ENCODE results near the gene NT5M.
A peak's percentile ranks its signal among the peaks of the same experiment; 100 is the strongest.

NT5M gene

GRCh38 chr17:17353625-17354484 lies 50.7 kb downstream of the NT5M start:
- no peak for DNase-seq (ENCODE audit: extremely low read depth in 1 of 2, low read depth in 1 of 2)

GRCh38 chr17:17354560-17355349 lies 51.6 kb downstream of the NT5M start:
- peak; percentile 36 to 66 for DNase-seq (ENCODE audit: extremely low read depth in 1 of 2, low read depth in 1 of 2)

DNA sequence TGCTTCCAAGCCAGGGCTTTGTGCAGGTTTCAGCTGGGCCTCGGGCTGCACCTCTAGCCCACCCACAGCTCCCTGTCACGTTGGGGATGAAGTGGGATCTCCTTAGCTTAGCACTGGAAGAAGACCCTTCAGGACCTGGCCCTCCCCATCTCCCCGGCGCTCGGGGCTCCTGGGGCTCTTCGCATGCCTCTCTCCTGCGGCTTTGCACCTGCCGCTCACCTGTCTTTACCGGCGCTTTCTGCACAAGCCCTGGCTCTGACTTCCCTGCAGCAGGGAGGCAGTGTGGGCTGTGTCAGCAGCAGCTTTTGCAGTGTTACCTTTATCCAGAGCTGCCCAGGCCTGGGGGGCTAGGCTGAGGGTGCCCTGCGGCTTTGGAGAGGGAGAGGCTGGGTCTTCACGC lies 52.3 kb downstream of the NT5M start:
- no peak for DNase-seq (ENCODE audit: extremely low read depth in 1 of 2, low read depth in 1 of 2)

- peak; percentile 38 to 41 for DNase-seq (ENCODE audit: extremely low read depth in 1 of 2, low read depth in 1 of 2)
These were observed 53.2 kb downstream of the NT5M start for GRCh38 chr17:17356149-17356930.

DNA sequence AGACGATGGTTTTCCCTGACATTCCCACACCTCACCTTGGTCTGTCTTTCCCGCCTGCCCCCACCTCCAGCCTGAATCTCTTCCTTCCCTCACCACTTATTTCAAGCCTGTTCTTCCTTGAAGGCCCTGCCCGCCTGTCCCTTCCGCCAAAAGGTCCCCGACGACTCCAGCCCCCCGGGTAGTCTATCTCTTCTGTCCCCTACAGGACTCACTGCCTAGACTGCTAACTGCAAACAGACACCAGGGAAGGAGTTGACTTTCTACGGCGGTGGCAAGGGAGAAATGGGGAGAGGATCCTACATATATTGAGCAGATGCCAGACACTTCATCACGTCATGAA lies 53.7 kb downstream of the NT5M start:
- DNase-seq (ENCODE audit: extremely low read depth in 1 of 2, low read depth in 1 of 2), result no peak

DNA sequence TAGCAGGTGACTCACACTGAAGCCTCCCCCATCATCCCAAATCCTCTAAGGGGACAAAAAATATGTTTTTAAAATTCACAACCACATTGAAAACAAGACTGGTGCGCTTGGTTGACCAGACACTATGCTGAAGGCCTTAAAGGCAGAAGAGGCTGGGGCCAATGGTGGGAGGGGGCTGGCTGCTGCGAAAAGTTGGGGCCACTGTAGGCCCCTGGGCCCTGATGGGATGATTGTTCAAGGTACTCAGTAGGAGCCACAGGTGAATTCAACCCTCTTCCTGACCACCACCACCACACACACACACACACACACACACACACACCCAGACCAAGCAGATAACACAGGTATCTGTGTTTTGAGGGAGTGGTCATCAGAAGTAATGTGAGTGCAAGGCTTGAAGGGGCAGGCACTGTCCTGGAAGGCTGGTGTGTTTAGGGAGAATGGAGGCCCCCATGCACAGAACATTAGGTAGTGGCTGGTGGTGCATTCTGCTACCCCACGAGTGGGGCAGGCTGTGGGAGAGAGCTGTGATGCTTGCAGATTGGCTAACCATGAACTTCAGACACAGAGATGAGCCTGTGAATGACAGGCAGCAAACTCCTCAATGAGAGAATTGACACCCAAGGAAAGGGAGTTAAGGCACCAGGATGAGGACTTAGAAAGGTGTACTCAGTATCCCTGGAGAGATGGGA lies 55.0 kb downstream of the NT5M start:
- no peak for DNase-seq (ENCODE audit: extremely low read depth in 1 of 2, low read depth in 1 of 2)

DNA sequence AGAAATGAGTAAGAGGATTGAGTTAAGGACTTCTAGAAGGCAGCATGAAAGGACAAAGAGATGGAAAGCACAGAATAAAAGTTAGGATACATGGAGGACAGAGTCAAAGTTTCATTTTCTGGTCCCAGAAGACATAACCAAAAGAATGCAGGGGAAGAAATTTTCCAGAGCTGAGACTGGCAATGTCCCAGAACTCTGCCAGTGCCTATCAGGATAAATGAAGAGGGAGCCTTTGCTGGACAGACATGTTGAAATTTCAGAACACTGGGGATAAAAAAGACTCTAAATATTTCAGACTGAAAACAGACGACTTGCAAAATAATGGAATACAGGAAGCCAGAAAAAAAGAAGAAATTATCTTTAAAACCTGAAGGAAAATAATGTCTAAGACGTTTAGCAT lies 55.7 kb downstream of the NT5M start:
- DNase-seq (ENCODE audit: extremely low read depth in 1 of 2, low read depth in 1 of 2), result no peak

- no peak for DNase-seq (ENCODE audit: extremely low read depth in 1 of 2, low read depth in 1 of 2)
These were observed 56.1 kb downstream of the NT5M start for GRCh38 chr17:17359271-17359670.

- no peak for DNase-seq (ENCODE audit: extremely low read depth in 1 of 2, low read depth in 1 of 2)
These were observed 57.0 kb downstream of the NT5M start for GRCh38 chr17:17360087-17360730.

DNA sequence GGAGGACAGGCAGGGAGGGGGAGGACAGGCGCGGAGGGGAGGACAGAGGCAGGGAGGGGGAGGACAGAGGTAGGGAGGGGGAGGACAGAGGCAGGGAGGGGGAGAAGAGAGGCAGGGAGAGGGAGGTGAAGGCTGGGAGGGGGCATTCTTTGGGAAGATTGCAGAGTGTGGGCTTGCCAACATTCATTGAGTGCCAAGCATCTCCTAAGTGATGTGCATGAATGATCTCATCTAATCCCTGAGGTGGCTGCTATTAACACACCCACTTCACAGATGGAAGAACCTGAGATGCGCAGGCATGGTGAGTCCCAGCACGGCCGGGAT lies 58.3 kb downstream of the NT5M start:
- no peak for DNase-seq (ENCODE audit: extremely low read depth in 1 of 2, low read depth in 1 of 2)

GRCh38 chr17:17361867-17362539 lies 58.8 kb downstream of the NT5M start:
- no peak for DNase-seq (ENCODE audit: extremely low read depth in 1 of 2, low read depth in 1 of 2)

GRCh38 chr17:17362540-17362930 lies 59.4 kb downstream of the NT5M start:
- no peak for DNase-seq (ENCODE audit: extremely low read depth in 1 of 2, low read depth in 1 of 2)

DNA sequence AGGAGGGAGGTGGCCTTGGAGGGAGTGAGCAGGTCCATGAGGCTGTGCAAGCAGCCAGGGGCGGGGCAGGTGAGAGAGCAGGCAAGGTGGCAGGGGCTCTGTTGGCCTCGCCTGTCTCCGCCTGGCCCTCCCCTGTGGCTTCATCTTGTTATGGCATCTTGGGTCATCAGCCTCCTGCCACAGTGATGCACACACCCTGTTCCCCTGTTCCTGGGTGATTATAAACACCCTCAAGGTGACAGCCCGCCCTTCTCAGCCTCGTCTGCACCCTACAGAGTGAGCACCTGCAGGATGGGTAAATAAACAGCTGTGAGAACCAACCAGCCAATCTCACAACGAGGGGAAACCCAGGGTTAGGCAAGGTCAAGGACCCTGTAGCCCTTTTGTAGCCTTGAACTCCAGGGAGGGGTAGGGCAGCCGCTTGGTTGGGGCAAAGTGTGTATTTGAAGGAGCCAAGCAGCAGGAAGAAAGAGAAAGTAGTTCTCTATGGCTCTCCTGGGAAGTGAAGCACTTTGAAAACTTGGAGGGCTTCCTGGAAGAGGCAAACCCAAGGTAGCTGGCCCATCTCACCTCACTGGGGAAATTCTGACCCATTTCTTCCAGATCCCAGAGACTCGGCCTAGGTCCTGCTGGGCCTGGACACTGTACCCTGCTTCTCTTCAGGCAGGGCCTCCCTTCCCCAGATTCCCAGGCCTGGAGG lies 60.6 kb downstream of the NT5M start:
- no peak for DNase-seq (ENCODE audit: extremely low read depth in 1 of 2, low read depth in 1 of 2)

DNA sequence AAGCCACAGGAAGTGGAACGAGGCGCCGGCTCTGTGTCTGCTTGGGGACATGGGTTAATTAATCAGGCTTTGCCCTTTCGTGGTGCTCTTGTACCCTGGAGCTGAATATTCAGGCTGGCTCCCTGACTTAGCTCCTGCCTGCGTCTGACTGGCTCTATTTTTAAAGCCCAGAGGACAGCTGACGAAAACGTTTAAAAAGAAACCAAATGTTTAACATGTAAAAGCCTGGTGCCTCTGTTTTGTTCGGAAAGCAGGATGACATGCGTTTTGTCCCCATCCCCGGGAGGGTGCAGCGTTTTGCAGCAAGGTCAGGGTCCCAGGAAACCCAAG lies 61.1 kb downstream of the NT5M start:
- no peak for DNase-seq (ENCODE audit: extremely low read depth in 1 of 2, low read depth in 1 of 2)

- DNase-seq (ENCODE audit: extremely low read depth in 1 of 2, low read depth in 1 of 2), result no peak
These were observed 62.4 kb downstream of the NT5M start for GRCh38 chr17:17365476-17366110.

DNA sequence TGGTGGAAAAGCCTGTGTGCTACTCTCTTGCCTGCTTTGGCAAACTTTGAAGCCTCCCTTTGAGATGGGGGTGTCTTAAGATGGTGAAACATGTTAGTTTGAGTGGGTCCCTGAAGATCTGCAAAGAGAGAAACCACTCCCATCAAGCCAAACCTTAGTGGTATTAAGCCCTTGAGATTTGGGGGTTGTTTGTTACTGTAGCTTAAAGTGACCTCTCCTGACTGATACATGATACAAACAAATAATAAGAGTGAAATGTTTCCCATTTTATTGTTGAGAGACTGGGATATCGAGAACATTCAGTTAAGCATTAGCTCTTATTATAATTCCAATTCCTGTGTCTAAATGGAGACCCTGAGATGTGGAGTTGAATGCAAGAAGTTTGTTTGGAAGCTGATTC lies 63.1 kb downstream of the NT5M start:
- no peak for DNase-seq (ENCODE audit: extremely low read depth in 1 of 2, low read depth in 1 of 2)

GRCh38 chr17:17366941-17367875 lies 64.0 kb downstream of the NT5M start:
- no peak for DNase-seq (ENCODE audit: extremely low read depth in 1 of 2, low read depth in 1 of 2)

DNA sequence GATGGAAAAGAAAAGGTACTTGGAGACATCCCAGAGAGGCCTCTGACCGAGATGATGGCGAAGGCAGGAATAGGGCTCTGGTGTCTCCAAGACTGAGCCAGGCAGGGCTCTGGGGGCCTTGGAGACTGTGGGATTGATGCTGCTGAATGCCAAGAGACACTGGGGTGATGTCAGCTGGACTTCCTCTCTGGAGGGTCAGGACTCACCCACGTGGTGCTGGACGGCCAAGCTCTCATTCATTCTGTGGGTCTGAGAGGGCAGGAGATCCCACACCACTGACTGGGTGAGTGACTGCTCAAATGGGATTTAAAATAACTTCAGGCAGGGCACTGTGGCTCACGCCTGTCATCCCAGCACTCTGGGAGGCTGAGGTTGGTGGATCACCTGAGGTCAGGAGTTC lies 64.8 kb downstream of the NT5M start:
- no peak for DNase-seq (ENCODE audit: extremely low read depth in 1 of 2, low read depth in 1 of 2)

Measured in activated CD8-positive, alpha-beta memory T cell treated with anti-CD3 and anti-CD28 coated beads for 1 hour (primary cell).